ENCODE results near the gene FLRT2. TPM values are rescaled to one million over a fixed set of nuclear protein-coding genes. Genes with fewer than 3 reads are reported as not detected.

The FLRT2 gene
- polyA plus RNA-seq, 1 donor (not counting 4 experiments of a cell fraction or from before 2014, with no cell fraction given), result 69.2 TPM

DNA sequence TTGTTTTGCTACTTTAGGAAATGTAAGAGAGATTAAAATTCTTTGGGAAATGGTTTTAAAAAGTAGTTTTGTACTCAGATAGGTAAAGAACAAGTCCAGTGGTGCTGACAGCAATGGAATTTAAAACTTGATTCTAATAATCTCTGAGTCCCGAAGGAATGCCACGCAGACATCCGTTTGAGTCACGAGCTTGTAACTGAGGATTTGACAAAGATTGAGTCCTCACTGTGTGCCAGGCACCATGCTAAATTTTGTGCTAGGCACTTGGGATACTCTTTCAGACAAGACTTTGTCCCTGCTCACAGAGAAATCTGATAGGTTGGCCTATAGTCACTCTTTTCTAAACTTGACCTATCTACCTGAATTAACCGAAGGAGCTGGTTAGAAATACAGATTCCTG is 12.7 kb downstream of the FLRT2 start:
- H3K36me3 ChIP-seq (ENCODE audit: control insufficient read depth in 2 of 2, extremely low read depth in 1 of 2, insufficient read depth in 2 of 2, low read length in 2 of 2), result peaks cover 16 to 42% of the 10 kb centered on the region in 2 experiments
- DNase-seq (ENCODE audit: low read depth, low spot score) (no peak), FAIRE-seq (no peak)
- H3K79me2 ChIP-seq (ENCODE audit: control insufficient read depth, insufficient read depth, low read length), result peaks cover 96% of the 10 kb centered on the region
- H2AFZ ChIP-seq (ENCODE audit: control insufficient read depth, low read length), result no peak overlapping the region
- no peaks in the 10 kb centered on the region for H3K9me1 ChIP-seq (ENCODE audit: control insufficient read depth, extremely low read depth, insufficient read depth, low read length)
- no peak overlapping the region for H3K9ac ChIP-seq (ENCODE audit: control insufficient read depth, extremely low read depth, insufficient read depth, low read length)
- no peak overlapping the region for H3K4me2 ChIP-seq (ENCODE audit: control insufficient read depth, extremely low read depth, insufficient read depth, low read depth, low read length)
- H3K4me3 ChIP-seq (ENCODE audit: control insufficient read depth in 2 of 3, extremely low read depth in 1 of 3, insufficient read depth in 2 of 3, low read depth in 1 of 3, low read length in 3 of 3), result no peak overlapping the region
- no peaks in the 10 kb centered on the region for H4K20me1 ChIP-seq (ENCODE audit: control insufficient read depth, extremely low read depth, insufficient read depth, low read length)
- no peaks in the 10 kb centered on the region for H3K4me1 ChIP-seq (ENCODE audit: control insufficient read depth, extremely low read depth, insufficient read depth, low read length)
- no peaks in the 10 kb centered on the region for H3K9me3 ChIP-seq (ENCODE audit: control insufficient read depth, low read depth, low read length)
- no peak overlapping the region for H3K27ac ChIP-seq (ENCODE audit: control insufficient read depth, insufficient read depth, low read length)
- H3K27me3 ChIP-seq (ENCODE audit: control insufficient read depth, extremely low read depth, insufficient read depth, low read length), result no peaks in the 10 kb centered on the region
- dilution Hi-C loops (cut with MboI; ENCODE audit: extremely low pct_ligation_motif_present, low sequenced_read_pairs), result no loop called here
- TF ChIP-seq, protein P1, sequence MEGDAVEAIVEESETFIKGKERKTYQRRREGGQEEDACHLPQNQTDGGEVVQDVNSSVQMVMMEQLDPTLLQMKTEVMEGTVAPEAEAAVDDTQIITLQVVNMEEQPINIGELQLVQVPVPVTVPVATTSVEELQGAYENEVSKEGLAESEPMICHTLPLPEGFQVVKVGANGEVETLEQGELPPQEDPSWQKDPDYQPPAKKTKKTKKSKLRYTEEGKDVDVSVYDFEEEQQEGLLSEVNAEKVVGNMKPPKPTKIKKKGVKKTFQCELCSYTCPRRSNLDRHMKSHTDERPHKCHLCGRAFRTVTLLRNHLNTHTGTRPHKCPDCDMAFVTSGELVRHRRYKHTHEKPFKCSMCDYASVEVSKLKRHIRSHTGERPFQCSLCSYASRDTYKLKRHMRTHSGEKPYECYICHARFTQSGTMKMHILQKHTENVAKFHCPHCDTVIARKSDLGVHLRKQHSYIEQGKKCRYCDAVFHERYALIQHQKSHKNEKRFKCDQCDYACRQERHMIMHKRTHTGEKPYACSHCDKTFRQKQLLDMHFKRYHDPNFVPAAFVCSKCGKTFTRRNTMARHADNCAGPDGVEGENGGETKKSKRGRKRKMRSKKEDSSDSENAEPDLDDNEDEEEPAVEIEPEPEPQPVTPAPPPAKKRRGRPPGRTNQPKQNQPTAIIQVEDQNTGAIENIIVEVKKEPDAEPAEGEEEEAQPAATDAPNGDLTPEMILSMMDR (optimal IDR thresholded peaks at IDR 0.05 in 1 of 3, IDR thresholded peaks at IDR 0.05 in 1 of 3, conservative IDR thresholded peaks at IDR 0.05 in 1 of 3; ENCODE audit: extremely low read depth in 1 of 3, insufficient read depth in 2 of 3, low read length in 3 of 3), result no peak
- TF ChIP-seq EZH2 (IDR thresholded peaks at IDR 0.05; ENCODE audit: low read length), result no peak

GRCh38 chr14:85545738-85546137 is 15.8 kb downstream of the FLRT2 start:
- no peak for FAIRE-seq
- no peak for DNase-seq (ENCODE audit: low read depth, low spot score)
- H3K9me3 ChIP-seq (ENCODE audit: control insufficient read depth, low read depth, low read length), result no peaks in the 10 kb centered on the region
- no peak overlapping the region for H3K9ac ChIP-seq (ENCODE audit: control insufficient read depth, extremely low read depth, insufficient read depth, low read length)
- H3K9me1 ChIP-seq (ENCODE audit: control insufficient read depth, extremely low read depth, insufficient read depth, low read length), result no peaks in the 10 kb centered on the region
- H2AFZ ChIP-seq (ENCODE audit: control insufficient read depth, low read length), result no peak overlapping the region
- H3K36me3 ChIP-seq (ENCODE audit: control insufficient read depth in 2 of 2, extremely low read depth in 1 of 2, insufficient read depth in 2 of 2, low read length in 2 of 2), result peaks cover 21 to 44% of the 10 kb centered on the region in 2 experiments
- H3K27ac ChIP-seq (ENCODE audit: control insufficient read depth, insufficient read depth, low read length), result no peak overlapping the region
- dilution Hi-C loops (cut with MboI; ENCODE audit: extremely low pct_ligation_motif_present, low sequenced_read_pairs), result no loop called here
- no peaks in the 10 kb centered on the region for H3K27me3 ChIP-seq (ENCODE audit: control insufficient read depth, extremely low read depth, insufficient read depth, low read length)
- H3K4me3 ChIP-seq (ENCODE audit: control insufficient read depth in 2 of 3, extremely low read depth in 1 of 3, insufficient read depth in 2 of 3, low read depth in 1 of 3, low read length in 3 of 3), result no peak overlapping the region
- no peaks in the 10 kb centered on the region for H3K4me1 ChIP-seq (ENCODE audit: control insufficient read depth, extremely low read depth, insufficient read depth, low read length)
- H3K4me2 ChIP-seq (ENCODE audit: control insufficient read depth, extremely low read depth, insufficient read depth, low read depth, low read length), result no peak overlapping the region
- TF ChIP-seq, protein P1 (optimal IDR thresholded peaks at IDR 0.05 in 1 of 3, IDR thresholded peaks at IDR 0.05 in 1 of 3, conservative IDR thresholded peaks at IDR 0.05 in 1 of 3; ENCODE audit: extremely low read depth in 1 of 3, insufficient read depth in 2 of 3, low read length in 3 of 3), result no peak
- no peak for TF ChIP-seq EZH2 (IDR thresholded peaks at IDR 0.05; ENCODE audit: low read length)
- H4K20me1 ChIP-seq (ENCODE audit: control insufficient read depth, extremely low read depth, insufficient read depth, low read length), result no peaks in the 10 kb centered on the region
- H3K79me2 ChIP-seq (ENCODE audit: control insufficient read depth, insufficient read depth, low read length), result peaks cover 84% of the 10 kb centered on the region
